GM12878 (cell line): Measurements from ENCODE around the gene NLGN2. TPM values are rescaled to one million over a fixed set of nuclear protein-coding genes. Genes with fewer than 3 reads are reported as not detected.
A peak's percentile ranks its signal among the peaks of the same experiment; 100 is the strongest.

ENCODE experiments used
- ATAC-seq: fragments of 200-7000 bp; cut with Tn5 transposase; 3 replicates; pipeline ENCODE4 v1.9.1; 2020; ENCODE audit warnings: mild to moderate bottlenecking, moderate library complexity
- BruUV-seq: library from RNA; stranded (reverse); fragments of 400-500 nt; replicated peaks from 2 replicates; lab custom pipeline; 2021; lab: Mats Ljungman, UMichigan
- CTCF ChIA-PET: fragments of 300-600 bp; sonication (Branson Sonifier 250); formaldehyde crosslinking; extraction: SDS; loops from one replicate; lab custom pipeline; 2021; ENCODE audit warnings: inconsistent platforms; lab: Yijun Ruan, JAX
- POLR2A ChIA-PET: fragments of 350-600 bp; formaldehyde crosslinking; extraction: SDS; loops from one replicate; lab custom pipeline; 2021; ENCODE audit warnings: inconsistent platforms; lab: Charles Lee
- RAD21 ChIA-PET: fragments of 300-600 bp; sonication (Branson Sonifier 250); formaldehyde crosslinking; loops from one replicate; lab custom pipeline; 2023; ENCODE audit warnings: antibody characterized with exemption; ENCODE audit not compliant: unreplicated experiment; lab: Charles Lee
- SMC1A ChIA-PET: fragments of 300-600 bp; sonication (Branson Sonifier 250); formaldehyde crosslinking; loops from one replicate; lab custom pipeline; 2023; ENCODE audit not compliant: unreplicated experiment, uncharacterized antibody; lab: Charles Lee
- DNase-seq: peaks from one replicate; pipeline ENCODE4 v3.0.0-alpha.2; 2011; ENCODE audit warnings: low read depth, low spot score
- FAIRE-seq: peaks from 3 replicates; lab custom pipeline; 2011; peaks lifted over from hg19 to GRCh38; lab: Jason Lieb, UNC
- H2AFZ ChIP-seq: 2 replicates; pipeline ENCODE4 v1.6.0; 2011; ENCODE audit warnings: low read depth, low read length, control low read depth; ENCODE audit not compliant: control insufficient read depth
- H3K27ac ChIP-seq: 2 replicates; pipeline ENCODE4 v1.5.1; 2011; ENCODE audit warnings: control low read depth; ENCODE audit not compliant: control insufficient read depth, insufficient read depth
- H3K27me3 ChIP-seq, 2 experiments: replicated peaks in 1 of 2; 2 replicates each; pipeline versions ENCODE4 v1.6.0 to v1.6.1; 2011; ENCODE audit warnings: low read length in 1 of 2; ENCODE audit not compliant: control insufficient read depth in 2 of 2, insufficient read depth in 2 of 2
- H3K36me3 ChIP-seq, 2 experiments: 2 replicates each; pipeline ENCODE4 v1.5.1; 2011; ENCODE audit warnings: low read length in 1 of 2; ENCODE audit not compliant: control insufficient read depth in 2 of 2, insufficient read depth in 2 of 2
- H3K4me1 ChIP-seq: 2 replicates; pipeline ENCODE4 v1.6.1; 2011; ENCODE audit warnings: mild to moderate bottlenecking, low read length, moderate library complexity, mixed read lengths; ENCODE audit not compliant: control insufficient read depth, insufficient read depth
- H3K4me2 ChIP-seq: 2 replicates; pipeline ENCODE4 v1.6.0; 2011; ENCODE audit warnings: control low read depth; ENCODE audit not compliant: control insufficient read depth, insufficient read depth
- H3K4me3 ChIP-seq: fragments of 200-600 bp; sonication (generic); 2 replicates; pipeline ENCODE4 v1.5.1; 2016
- H3K79me2 ChIP-seq: 2 replicates; pipeline ENCODE4 v1.6.0; 2011; ENCODE audit warnings: low read length; ENCODE audit not compliant: control insufficient read depth, insufficient read depth
- H3K9ac ChIP-seq: 2 replicates; pipeline ENCODE4 v1.8.0; 2011; ENCODE audit warnings: low read length, control low read depth, mixed read lengths; ENCODE audit not compliant: control insufficient read depth, insufficient read depth
- H3K9me3 ChIP-seq: replicated peaks from 3 replicates; pipeline ENCODE4 v1.5.1; 2011; ENCODE audit warnings: mild to moderate bottlenecking, low read length; ENCODE audit not compliant: control insufficient read depth, insufficient read depth
- H4K20me1 ChIP-seq: 2 replicates; pipeline ENCODE4 v1.6.0; 2011; ENCODE audit not compliant: control insufficient read depth, insufficient read depth
- BCLAF1 ChIP-seq: fragments of 450-650 bp; IDR thresholded peaks from 2 replicates; pipeline ENCODE4 v1.6.1; 2017; ENCODE audit warnings: antibody characterized with exemption, mild to moderate bottlenecking, moderate library complexity
- DPF2 ChIP-seq: fragments of 450-650 bp; IDR thresholded peaks from 2 replicates; pipeline ENCODE4 v1.6.1; 2017; ENCODE audit warnings: mild to moderate bottlenecking
- E2F8 ChIP-seq: fragments of 450-650 bp; IDR thresholded peaks from 2 replicates; pipeline ENCODE4 v1.6.1; 2018; ENCODE audit warnings: mild to moderate bottlenecking, low read depth, moderate library complexity; ENCODE audit not compliant: partially characterized antibody
- FOS ChIP-seq: IDR thresholded peaks from 3 replicates; pipeline ENCODE4 v1.6.1; 2011; ENCODE audit warnings: borderline replicate concordance; ENCODE audit not compliant: insufficient read length; ENCODE audit errors: extremely low read depth
- IRF5 ChIP-seq: fragments of 450-650 bp; IDR thresholded peaks from 2 replicates; pipeline ENCODE4 v1.6.1; 2017; ENCODE audit warnings: borderline replicate concordance
- JUND ChIP-seq: IDR thresholded peaks from 2 replicates; pipeline ENCODE4 v1.6.1; 2012; ENCODE audit warnings: low read depth, mild to moderate bottlenecking, low read length, improper control_type of control experiment, moderate library complexity
- KDM1A ChIP-seq: fragments of 200-600 bp; sonication (generic); IDR thresholded peaks from 2 replicates; pipeline ENCODE4 v1.6.1; 2016; ENCODE audit warnings: borderline replicate concordance
- NFIC ChIP-seq: IDR thresholded peaks from 2 replicates; pipeline ENCODE4 v1.6.1; 2012; ENCODE audit warnings: low read depth, mild to moderate bottlenecking, inconsistent platforms, low read length, moderate library complexity
- NR2C1 ChIP-seq: fragments of 450-650 bp; IDR thresholded peaks from 2 replicates; pipeline ENCODE4 v1.6.1; 2017; ENCODE audit warnings: antibody characterized with exemption, mild to moderate bottlenecking, moderate library complexity
- PKNOX1 ChIP-seq: fragments of 450-650 bp; IDR thresholded peaks from 2 replicates; pipeline ENCODE4 v1.6.1; 2016; ENCODE audit warnings: mild to moderate bottlenecking
- SMC3 ChIP-seq: IDR thresholded peaks from 2 replicates; pipeline ENCODE4 v1.6.1; 2011; ENCODE audit warnings: low read length, improper control_type of control experiment, borderline replicate concordance
- SREBF1 ChIP-seq: IDR thresholded peaks from 2 replicates; pipeline ENCODE4 v1.6.1; 2012; ENCODE audit warnings: mild to moderate bottlenecking, low read length
- TARDBP ChIP-seq: IDR thresholded peaks from 2 replicates; pipeline ENCODE4 v1.6.1; 2016; ENCODE audit warnings: borderline replicate concordance
- TCF7 ChIP-seq: IDR thresholded peaks from 2 replicates; pipeline ENCODE4 v1.6.1; 2014; ENCODE audit warnings: antibody characterized with exemption, borderline replicate concordance
- WRNIP1 ChIP-seq: IDR thresholded peaks from 2 replicates; pipeline ENCODE4 v1.6.1; 2011; ENCODE audit warnings: low read depth, low read length, improper control_type of control experiment, borderline replicate concordance
- WGBS: methylation state at CpG from one replicate; pipeline ENCODE4 v1.1.6; 2016; ENCODE audit warnings: low lambda C conversion rate; ENCODE audit not compliant: insufficient replicate concordance, insufficient coverage; ENCODE audit errors: missing lambda C conversion rate; 5-methylcytosine and 5-hydroxymethylcytosine counted together
- in situ Hi-C: fragments of 300-500 bp; cut with MboI; formaldehyde crosslinking; loops from 9 replicates; pipeline ENCODE4 v1.14.3; 2018; ENCODE audit warnings: mixed read lengths
- intact Hi-C: fragments of 100-400 bp; cut with micrococcal nuclease; formaldehyde crosslinking; loops from one replicate; pipeline ENCODE4 v1.14.2; 2022; ENCODE audit not compliant: unreplicated experiment
- polyA plus RNA-seq, 11 experiments: library from polyadenylated mRNA; depleted of rRNA in 4 of 11; unstranded in 6 of 11; stranded (reverse) in 5 of 11; fragments of >200 nt; fragmentation: Nextera tagmentation in 4 of 11; fragmentation: Illumina TruSeq in 1 of 11; extraction: Ambion mirVana in 4 of 11; extraction: Trizol in 1 of 11; gene quantifications; 1 replicate in 1 of 11; 2 replicates in 10 of 11; pipeline versions ENCODE4 v1.2.1 to v1.2.3, GENCODE V29; 2011 to 2016; ENCODE audit warnings: inconsistent platforms in 2 of 11, missing spikeins in 2 of 11, low read depth in 1 of 11
- total RNA-seq, 4 experiments: library from RNA; depleted of rRNA in 3 of 4; stranded (reverse); fragments of >200 nt in 3 of 4; fragmentation: Illumina TruSeq in 1 of 4; extraction: Trizol in 1 of 4; gene quantifications; 2 replicates each; pipeline versions ENCODE4 v1.2.1 to v1.2.3, GENCODE V29; 2013 to 2021

The NLGN2 gene
- total and polyA plus RNA-seq, 10 of the 15 experiments (the other 5 are each of a cell fraction or from before 2014, with no cell fraction given): 0.02 to 0.87 (median 0.11) TPM; not detected in 2

- ATAC-seq (no peak), DNase-seq (no peak), FAIRE-seq (no peak)
- no peak overlapping the region; the same call in 1 of the 2 replicates for H3K27ac ChIP-seq
- intact Hi-C loops (no loop called here), in situ Hi-C loops (no loop called here)
- ChIA-PET SMC1A (no interaction called here), CTCF (interaction anchor here (0.6 to 1.5 kb wide), 2 partner anchors 94 to 168 kb away, joined by 3 to 10 read pairs; partner anchors contain the start of gene SENP3), RAD21 (interaction anchor here (1.0 to 1.3 kb wide), 2 partner anchors 156 to 168 kb away, joined by 3 read pairs; partner anchors contain the start of gene TNFSF12), POLR2A (interaction anchor here (0.7 to 3.2 kb wide), 2 partner anchors 10 to 26 kb away, joined by 3 to 23 read pairs; partner anchors contain the start of gene TMEM256)
- peak overlapping the region; percentile 85 for H3K9ac ChIP-seq
- H3K79me2 ChIP-seq: peaks cover 2% of the 10 kb centered on the region
- no peak overlapping the region; the same call in 1 of the 2 replicates for H2AFZ ChIP-seq
- no peaks in the 10 kb centered on the region for H3K36me3 ChIP-seq
- H4K20me1 ChIP-seq: no peaks in the 10 kb centered on the region
- peak overlapping the region; percentile 80 for H3K4me3 ChIP-seq
- H3K4me2 ChIP-seq: peak overlapping the region; percentile 96
- no peaks in the 10 kb centered on the region for H3K9me3 ChIP-seq
- no TSS peak for BruUV-seq
- WGBS: 77% methylated on average over 24 of the region's 42 CpGs
- no peaks in the 10 kb centered on the region for H3K27me3 ChIP-seq
- H3K4me1 ChIP-seq: no peaks in the 10 kb centered on the region
- TF ChIP-seq TARDBP (no peak), WRNIP1 (no peak), JUND (no peak), SMC3 (no peak), NFIC (no peak), NR2C1 (no peak), KDM1A (no peak), PKNOX1 (no peak), BCLAF1 (no peak), TCF7 (no peak), SREBF1 (no peak), DPF2 (no peak), E2F8 (no peak), FOS (no peak), IRF5 (no peak)
Observed at GRCh38 chr17:7392696-7393612, 14.7 kb upstream of the NLGN2 start.
